Measurements from ENCODE around the gene EXOC1.

The EXOC1 gene

DNA sequence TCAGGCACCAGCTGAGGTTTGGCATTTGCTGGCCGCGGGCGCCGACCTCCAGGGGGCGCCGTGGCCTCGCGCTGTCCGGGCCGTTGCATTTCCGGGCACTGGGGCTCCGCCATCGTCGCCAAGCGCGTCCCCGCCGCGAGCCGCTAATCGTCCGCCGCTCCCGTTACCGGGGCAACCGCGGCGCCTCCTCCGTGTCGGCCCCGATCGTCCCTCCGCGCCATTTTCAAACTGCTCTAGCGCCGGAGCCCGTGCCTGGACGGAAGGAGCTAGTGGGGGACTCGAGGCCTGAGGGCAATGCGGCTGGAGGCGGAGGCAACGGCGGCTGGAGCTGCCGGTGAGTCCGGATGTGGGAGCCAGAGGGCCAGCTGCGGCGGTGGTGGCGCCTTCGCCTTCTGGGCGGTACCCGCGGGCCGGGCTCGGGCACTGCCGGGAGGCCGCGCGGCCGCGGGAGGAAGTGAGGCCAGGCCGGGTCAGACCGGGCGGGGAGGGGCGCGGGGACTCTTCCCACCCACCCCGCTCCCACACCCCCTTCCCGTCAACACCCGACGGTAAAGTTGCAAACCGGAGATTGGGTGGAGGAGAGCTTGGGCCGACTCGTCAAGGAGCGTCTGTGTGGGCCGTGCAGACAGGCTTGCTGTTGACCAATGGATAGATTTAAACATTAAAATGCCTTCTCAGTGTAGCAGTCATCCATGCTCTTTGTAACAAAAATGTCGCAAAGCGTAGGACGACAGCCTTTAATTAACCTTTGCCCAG lies 95.5 kb downstream of the EXOC1 start, which contains the start of gene CEP135:
Gene CEP135 (plus strand): TSS at position 220 of the 756 bp plus-strand sequence. CDS start 3,186 bp downstream, outside the sequence.
- H3K4me3 ChIP-seq (ENCODE audit: low read depth, low read length), result peak within 1 kb of the TSS; percentile 75

DNA sequence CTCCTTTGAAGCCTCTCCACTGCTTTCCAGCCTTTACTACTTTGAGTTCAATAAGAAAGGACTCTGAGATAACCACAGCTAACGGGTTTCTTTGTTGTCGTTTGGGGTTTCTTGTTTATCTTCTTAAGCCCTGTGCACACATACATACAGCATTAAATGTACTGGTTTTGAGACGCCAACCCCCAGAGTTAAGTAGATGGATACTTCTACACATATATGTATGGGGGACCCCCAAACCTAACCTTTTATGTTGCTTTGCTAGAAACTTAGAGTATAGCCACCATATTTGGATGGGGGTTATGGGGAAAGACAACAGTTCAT lies 96.0 kb downstream of the EXOC1 start:
- TF ChIP-seq CTCF (IDR thresholded peaks at IDR 0.05; ENCODE audit: low read depth, low read length), result no peak
- H3K4me3 ChIP-seq (ENCODE audit: low read depth, low read length), result peak overlapping the region; percentile 75

More for the DNA sequence above, 95.5 kb downstream of the EXOC1 start, which contains the start of gene CEP135:
- TF ChIP-seq CTCF (IDR thresholded peaks at IDR 0.05; ENCODE audit: low read depth, low read length), result peak; percentile 81

DNA sequence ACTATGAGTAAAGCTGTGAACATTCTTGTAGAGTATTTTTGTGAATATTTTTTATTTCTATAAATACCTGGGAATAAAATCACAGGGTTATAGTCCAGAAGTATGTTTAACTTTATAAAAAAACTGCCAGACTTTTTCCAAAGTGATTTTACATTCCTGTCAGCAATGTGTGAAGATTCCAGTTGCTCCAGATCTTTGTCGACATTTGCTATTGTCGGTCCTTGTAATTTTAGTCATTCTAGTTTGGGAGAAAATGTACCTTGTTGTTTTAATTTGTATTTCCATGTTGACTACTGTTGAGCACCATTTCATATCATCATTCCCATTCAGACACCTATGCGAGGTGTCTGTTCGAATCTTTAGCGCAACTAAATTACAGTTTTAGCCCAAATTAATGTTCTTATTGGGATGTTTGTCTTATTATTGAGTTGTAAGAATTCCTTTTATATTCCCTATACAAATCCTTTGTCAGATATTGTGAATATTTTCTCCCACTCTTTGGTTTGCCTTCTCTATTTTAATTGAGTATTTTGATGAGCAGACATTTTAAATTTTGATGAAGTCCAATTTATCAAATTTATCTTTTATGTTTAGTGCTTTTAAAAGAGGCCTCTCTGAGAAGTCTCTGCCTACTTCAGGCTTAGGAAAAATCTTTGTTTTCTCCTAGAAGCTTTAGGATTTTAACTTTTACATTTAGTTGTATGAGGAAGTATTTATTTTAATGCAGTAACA lies 97.9 kb downstream of the EXOC1 start:
- TF ChIP-seq CTCF (IDR thresholded peaks at IDR 0.05; ENCODE audit: low read depth, low read length), result no peak
- no peak overlapping the region for H3K4me3 ChIP-seq (ENCODE audit: low read depth, low read length)

Measured in WI38 (cell line).